GM10248 (cell line): Measurements from ENCODE around the gene GGACT.

Source experiments
- CTCF ChIA-PET: fragments of 300-600 bp; sonication (Branson Sonifier 250); formaldehyde crosslinking; extraction: SDS; loops from one replicate; lab custom pipeline; 2021; ENCODE audit warnings: antibody characterized with exemption; lab: Yijun Ruan, JAX
- POLR2A ChIA-PET: fragments of 350-650 bp; sonication (Branson Sonifier 250); formaldehyde crosslinking; extraction: SDS; loops from one replicate; lab custom pipeline; 2020; ENCODE audit warnings: antibody characterized with exemption; lab: Yijun Ruan, JAX
- DNase-seq: peaks from one replicate; pipeline ENCODE4 v3.0.0; 2012; ENCODE audit errors: extremely low spot score
- CTCF ChIP-seq: IDR thresholded peaks from 2 replicates; pipeline ENCODE4 v1.5.1; 2012; ENCODE audit warnings: mild to moderate bottlenecking, low read depth; ENCODE audit errors: extremely low read depth, missing control alignments, control extremely low read depth

The GGACT gene

GRCh38 chr13:100510208-100510957 lies 78.2 kb downstream of the GGACT start:
- POLR2A ChIA-PET, result no interaction called here
- CTCF ChIA-PET, result interaction anchor here (0.8 to 7.8 kb wide), 5 partner anchors 9 to 1074 kb away, joined by 3 to 65 read pairs (median 5); no protein-coding TSS in a partner anchor
- no peak for DNase-seq
- TF ChIP-seq CTCF, result no peak

- POLR2A ChIA-PET, result no interaction called here
- TF ChIP-seq CTCF, result no peak
- CTCF ChIA-PET, result interaction anchor here (1.5 kb wide), 1 partner anchor 609 kb away, joined by 5 read pairs; no protein-coding TSS in a partner anchor
- no peak for DNase-seq
Measured at GRCh38 chr13:100508996-100509395, 79.6 kb downstream of the GGACT start.

- no peak for DNase-seq
- TF ChIP-seq CTCF, result no peak
- CTCF ChIA-PET, result interaction anchor here (1.5 kb wide), 1 partner anchor 609 kb away, joined by 5 read pairs; no protein-coding TSS in a partner anchor
- POLR2A ChIA-PET, result no interaction called here
Measured at GRCh38 chr13:100508455-100508854, 80.1 kb downstream of the GGACT start.

- no peak for DNase-seq
- TF ChIP-seq CTCF, result no peak
- POLR2A ChIA-PET, result no interaction called here
- CTCF ChIA-PET, result interaction anchor here (1.1 kb wide), 1 partner anchor 8 kb away, joined by 5 read pairs; no protein-coding TSS in a partner anchor
Measured at GRCh38 chr13:100506600-100507422, 81.8 kb downstream of the GGACT start.

GRCh38 chr13:100506154-100506553 lies 82.4 kb downstream of the GGACT start:
- TF ChIP-seq CTCF, result no peak
- ChIA-PET POLR2A (no interaction called here), CTCF (interaction anchor here (1.1 to 1.2 kb wide), 2 partner anchors 9 to 590 kb away, joined by 3 to 5 read pairs; no protein-coding TSS in a partner anchor)
- DNase-seq, result peak; percentile 70

GRCh38 chr13:100503622-100504021 lies 85.0 kb downstream of the GGACT start:
- ChIA-PET CTCF (interaction anchor here (3.2 kb wide), 1 partner anchor 11 kb away, joined by 13 read pairs; no protein-coding TSS in a partner anchor), POLR2A (interaction anchor here (0.7 kb wide), 1 partner anchor 16 kb away, joined by 4 read pairs; no protein-coding TSS in a partner anchor)
- DNase-seq, result no peak
- no peak for TF ChIP-seq CTCF
